ENCODE results near the gene ZDHHC7.
"Not testable (repeated sequence)": the region's sequence is repeated elsewhere in the genome, so short reads cannot be mapped to it uniquely, and the experiment has no call there.

The ZDHHC7 gene

GRCh38 chr16:85042167-85042526 is 30.8 kb upstream of the ZDHHC7 start:
- no peak for DNase-seq

- DNase-seq: no peak
Observed at GRCh38 chr16:85041219-85042166, 30.2 kb upstream of the ZDHHC7 start.

- no peak for DNase-seq
Observed at GRCh38 chr16:85040685-85041084, 29.4 kb upstream of the ZDHHC7 start.

GRCh38 chr16:85037721-85038120 is 26.4 kb upstream of the ZDHHC7 start:
- DNase-seq: no peak

GRCh38 chr16:85037050-85037410 is 25.7 kb upstream of the ZDHHC7 start:
- DNase-seq: no peak

- no peak for DNase-seq
Observed at GRCh38 chr16:85036236-85037049, 25.1 kb upstream of the ZDHHC7 start.

- DNase-seq: no peak
Observed at GRCh38 chr16:85034591-85035433, 23.5 kb upstream of the ZDHHC7 start.

GRCh38 chr16:85033171-85033570 is 21.8 kb upstream of the ZDHHC7 start:
- DNase-seq: no peak

- DNase-seq: not testable (repeated sequence)
Observed at GRCh38 chr16:85032187-85032586, 20.9 kb upstream of the ZDHHC7 start.

GRCh38 chr16:85031451-85031850 is 20.1 kb upstream of the ZDHHC7 start:
- no peak for DNase-seq

- no peak for DNase-seq
Observed at GRCh38 chr16:85029981-85030401, 18.7 kb upstream of the ZDHHC7 start.

GRCh38 chr16:85029408-85029784 is 18.1 kb upstream of the ZDHHC7 start:
- peak in 1 of 4 experiments; percentile 19 for DNase-seq

- peak; percentile 10 to 49 (median 30) for DNase-seq
Observed at GRCh38 chr16:85028685-85029407, 17.5 kb upstream of the ZDHHC7 start.

GRCh38 chr16:85027958-85028684 is 16.8 kb upstream of the ZDHHC7 start:
- DNase-seq: peak in 1 of 4 experiments; percentile 22

GRCh38 chr16:85027349-85027957 is 16.1 kb upstream of the ZDHHC7 start, which contains the start of gene KIAA0513:
TSS of gene KIAA0513 (plus strand) at chr16:85027795. CDS start at chr16:85067072, 39,277 bp downstream.
- peak; percentile 78 to 96 (median 92) for DNase-seq

GRCh38 chr16:85026703-85027102 is 15.4 kb upstream of the ZDHHC7 start:
- no peak for DNase-seq

GRCh38 chr16:85025781-85026653 is 14.7 kb upstream of the ZDHHC7 start:
- DNase-seq: no peak

- no peak for DNase-seq
Observed at GRCh38 chr16:85019659-85020245, 8.4 kb upstream of the ZDHHC7 start.

- no peak for DNase-seq
Observed at GRCh38 chr16:85018529-85019236, 7.3 kb upstream of the ZDHHC7 start.

Measured in activated naive CD4-positive, alpha-beta T cell (primary cell).